HUES6 (cell line): ENCODE results near the gene LIMK2.
"Not testable (repeated sequence)": the region's sequence is repeated elsewhere in the genome, so short reads cannot be mapped to it uniquely, and the experiment has no call there.

ENCODE experiments used
- H3K27ac ChIP-seq: 2 replicates; pipeline ENCODE4 v1.7.0; 2013; ENCODE audit warnings: low read depth, mild to moderate bottlenecking, low read length, inconsistent platforms
- H3K27me3 ChIP-seq: 2 replicates; pipeline ENCODE4 v1.6.1; 2013; ENCODE audit warnings: low read length; ENCODE audit not compliant: control insufficient read depth, insufficient read depth
- H3K36me3 ChIP-seq: 2 replicates; pipeline ENCODE4 v1.6.1; 2013; ENCODE audit warnings: low read length; ENCODE audit not compliant: control insufficient read depth, insufficient read depth
- H3K4me1 ChIP-seq: 2 replicates; pipeline ENCODE4 v1.6.1; 2013; ENCODE audit warnings: low read length; ENCODE audit not compliant: control insufficient read depth, insufficient read depth
- H3K4me3 ChIP-seq: 2 replicates; pipeline ENCODE4 v1.5.1; 2013; ENCODE audit warnings: low read depth, low read length
- H3K9ac ChIP-seq: one replicate; pipeline ENCODE4 v1.6.1; 2013; ENCODE audit warnings: mild to moderate bottlenecking, low read length
- H3K9me3 ChIP-seq: 2 replicates; pipeline ENCODE4 v1.6.1; 2013; ENCODE audit warnings: low read depth, low read length; ENCODE audit not compliant: control insufficient read depth, insufficient read depth

Gene LIMK2

GRCh38 chr22:31187627-31188026, 24.5 kb upstream of the LIMK2 start:
- Histone ChIP-seq H3K9me3 (peaks cover 5% of the 10 kb centered on the region; the same call in 1 of the 2 replicates), H3K9ac (no peak overlapping the region), H3K36me3 (peaks cover 26% of the 10 kb centered on the region), H3K4me1 (no peaks in the 10 kb centered on the region), H3K4me3 (no peak overlapping the region), H3K27me3 (no peaks in the 10 kb centered on the region), H3K27ac (no peak overlapping the region)

- H3K9ac ChIP-seq: no peak overlapping the region
- peaks cover 24% of the 10 kb centered on the region for H3K36me3 ChIP-seq
- no peaks in the 10 kb centered on the region for H3K9me3 ChIP-seq
- no peaks in the 10 kb centered on the region for H3K4me1 ChIP-seq
- H3K27me3 ChIP-seq: no peaks in the 10 kb centered on the region
- H3K4me3 ChIP-seq: no peak overlapping the region
- H3K27ac ChIP-seq: no peak overlapping the region
Observed at GRCh38 chr22:31192513-31192912, 19.6 kb upstream of the LIMK2 start.

- H3K9me3 ChIP-seq: no peaks in the 10 kb centered on the region
- H3K9ac ChIP-seq: no peak overlapping the region
- no peak overlapping the region for H3K4me3 ChIP-seq
- H3K4me1 ChIP-seq: no peaks in the 10 kb centered on the region
- no peaks in the 10 kb centered on the region for H3K27me3 ChIP-seq
- no peak overlapping the region for H3K27ac ChIP-seq
- H3K36me3 ChIP-seq: peaks cover 19% of the 10 kb centered on the region
Observed at GRCh38 chr22:31193092-31193491, 19.0 kb upstream of the LIMK2 start.

- not testable (repeated sequence) for H3K9me3 ChIP-seq, H3K27ac ChIP-seq, H3K4me3 ChIP-seq, H3K4me1 ChIP-seq, H3K9ac ChIP-seq, H3K27me3 ChIP-seq
- peaks cover 19% of the 10 kb centered on the region for H3K36me3 ChIP-seq
Observed at GRCh38 chr22:31194681-31195080, 17.4 kb upstream of the LIMK2 start.

GRCh38 chr22:31199187-31199586, 12.9 kb upstream of the LIMK2 start:
- Histone ChIP-seq H3K4me3 (no peak overlapping the region), H3K36me3 (peaks cover 28% of the 10 kb centered on the region), H3K9me3 (no peaks in the 10 kb centered on the region), H3K4me1 (no peaks in the 10 kb centered on the region), H3K27me3 (no peaks in the 10 kb centered on the region), H3K9ac (no peak overlapping the region), H3K27ac (no peak overlapping the region)

- peaks cover 19% of the 10 kb centered on the region for H3K36me3 ChIP-seq
- H3K9ac ChIP-seq, H3K4me3 ChIP-seq, H3K4me1 ChIP-seq, H3K27ac ChIP-seq, H3K27me3 ChIP-seq, H3K9me3 ChIP-seq: not testable (repeated sequence)
Observed at GRCh38 chr22:31204352-31204984, 7.6 kb upstream of the LIMK2 start.

- not testable (repeated sequence) for H3K9me3 ChIP-seq, H3K27me3 ChIP-seq, H3K9ac ChIP-seq, H3K27ac ChIP-seq, H3K4me1 ChIP-seq, H3K4me3 ChIP-seq
- H3K36me3 ChIP-seq: peaks cover 19% of the 10 kb centered on the region
Observed at GRCh38 chr22:31205059-31205458, 7.0 kb upstream of the LIMK2 start.

GRCh38 chr22:31206460-31206859, 5.6 kb upstream of the LIMK2 start:
- not testable (repeated sequence) for H3K4me3 ChIP-seq, H3K27ac ChIP-seq, H3K27me3 ChIP-seq, H3K9me3 ChIP-seq, H3K9ac ChIP-seq, H3K4me1 ChIP-seq
- H3K36me3 ChIP-seq: peaks cover 19% of the 10 kb centered on the region

- Histone ChIP-seq H3K9ac (no peak overlapping the region), H3K36me3 (peaks cover 12% of the 10 kb centered on the region), H3K4me3 (no peak overlapping the region), H3K9me3 (no peaks in the 10 kb centered on the region), H3K27me3 (no peaks in the 10 kb centered on the region), H3K4me1 (peaks cover 6% of the 10 kb centered on the region; the same call in 1 of the 2 replicates), H3K27ac (no peak overlapping the region)
Observed at GRCh38 chr22:31206896-31207687, 5.0 kb upstream of the LIMK2 start.

- Histone ChIP-seq H3K9ac (no peak overlapping the region), H3K9me3 (no peaks in the 10 kb centered on the region), H3K4me3 (no peak overlapping the region), H3K4me1 (peaks cover 8% of the 10 kb centered on the region; the same call in 1 of the 2 replicates), H3K27me3 (no peaks in the 10 kb centered on the region), H3K36me3 (no peaks in the 10 kb centered on the region), H3K27ac (no peak overlapping the region)
Observed at GRCh38 chr22:31210556-31211421, 1.3 kb upstream of the LIMK2 start.

- Histone ChIP-seq H3K9me3 (no peaks in the 10 kb centered on the region), H3K9ac (peak overlapping the region; percentile 31), H3K4me1 (peaks cover 8% of the 10 kb centered on the region; the same call in 1 of the 2 replicates), H3K27ac (no peak overlapping the region), H3K4me3 (peak overlapping the region; percentile 98), H3K36me3 (no peaks in the 10 kb centered on the region), H3K27me3 (no peaks in the 10 kb centered on the region)
Observed at GRCh38 chr22:31211482-31211861, 626 bp upstream of the LIMK2 start.
